ENCODE results near the gene RABGAP1L.

Gene RABGAP1L

GRCh38 chr1:174898102-174898797 is 738.9 kb downstream of the RABGAP1L start:
- Histone ChIP-seq H3K9ac (no peak overlapping the region), H3K27ac (no peak overlapping the region), H3K27me3 (no peaks in the 10 kb centered on the region), H3K4me3 (no peak overlapping the region), H3K36me3 (peaks cover 31% of the 10 kb centered on the region), H3K4me2 (no peak overlapping the region), H3K9me3 (peaks cover 29% of the 10 kb centered on the region), H4K20me1 (no peaks in the 10 kb centered on the region), H3K4me1 (no peaks in the 10 kb centered on the region)
- no peak for TF ChIP-seq Cebpa-rat (IDR thresholded peaks at IDR 0.05)

GRCh38 chr1:174900317-174900716 is 741.0 kb downstream of the RABGAP1L start:
- no peak overlapping the region for H3K9ac ChIP-seq
- no peaks in the 10 kb centered on the region for H3K27me3 ChIP-seq
- no peak for TF ChIP-seq Cebpa-rat (IDR thresholded peaks at IDR 0.05)
- no peak overlapping the region for H3K4me3 ChIP-seq
- H3K27ac ChIP-seq, result no peak overlapping the region
- H3K4me2 ChIP-seq, result no peak overlapping the region
- no peaks in the 10 kb centered on the region for H4K20me1 ChIP-seq
- H3K9me3 ChIP-seq, result peaks cover 43% of the 10 kb centered on the region
- H3K4me1 ChIP-seq, result no peaks in the 10 kb centered on the region
- H3K36me3 ChIP-seq, result peaks cover 42% of the 10 kb centered on the region

- H3K36me3 ChIP-seq, result peaks cover 50% of the 10 kb centered on the region
- no peak overlapping the region for H3K4me3 ChIP-seq
- H3K27me3 ChIP-seq, result no peaks in the 10 kb centered on the region
- no peak overlapping the region for H3K27ac ChIP-seq
- H3K4me2 ChIP-seq, result no peak overlapping the region
- no peaks in the 10 kb centered on the region for H4K20me1 ChIP-seq
- H3K9ac ChIP-seq, result no peak overlapping the region
- peaks cover 64% of the 10 kb centered on the region for H3K9me3 ChIP-seq
- H3K4me1 ChIP-seq, result no peaks in the 10 kb centered on the region
- 0 out of 2 replicates have a peak, but pooled peaks have one; percentile 11 for TF ChIP-seq Cebpa-rat (IDR thresholded peaks at IDR 0.05)
Observed at GRCh38 chr1:174902531-174903099, 743.3 kb downstream of the RABGAP1L start.

GRCh38 chr1:174911606-174912005 is 752.3 kb downstream of the RABGAP1L start:
- no peak overlapping the region for H3K27ac ChIP-seq
- no peaks in the 10 kb centered on the region for H4K20me1 ChIP-seq
- no peak overlapping the region for H3K9ac ChIP-seq
- no peaks in the 10 kb centered on the region for H3K36me3 ChIP-seq
- no peaks in the 10 kb centered on the region for H3K4me1 ChIP-seq
- H3K9me3 ChIP-seq, result peaks cover 14% of the 10 kb centered on the region
- H3K4me3 ChIP-seq, result no peak overlapping the region
- no peak overlapping the region for H3K4me2 ChIP-seq
- H3K27me3 ChIP-seq, result no peaks in the 10 kb centered on the region
- TF ChIP-seq Cebpa-rat (IDR thresholded peaks at IDR 0.05), result no peak

- H3K27me3 ChIP-seq, result no peaks in the 10 kb centered on the region
- H3K9ac ChIP-seq, result no peak overlapping the region
- H3K27ac ChIP-seq, result no peak overlapping the region
- H4K20me1 ChIP-seq, result no peaks in the 10 kb centered on the region
- TF ChIP-seq Cebpa-rat (IDR thresholded peaks at IDR 0.05), result no peak
- H3K9me3 ChIP-seq, result peaks cover 9% of the 10 kb centered on the region
- H3K36me3 ChIP-seq, result no peaks in the 10 kb centered on the region
- no peak overlapping the region for H3K4me3 ChIP-seq
- no peak overlapping the region for H3K4me2 ChIP-seq
- H3K4me1 ChIP-seq, result no peaks in the 10 kb centered on the region
Observed at GRCh38 chr1:174912264-174912663, 752.9 kb downstream of the RABGAP1L start.

- Histone ChIP-seq H3K9ac (no peak overlapping the region), H3K27ac (no peak overlapping the region), H3K36me3 (no peaks in the 10 kb centered on the region), H3K4me3 (no peak overlapping the region), H3K27me3 (no peaks in the 10 kb centered on the region), H3K4me2 (no peak overlapping the region), H4K20me1 (no peaks in the 10 kb centered on the region), H3K4me1 (no peaks in the 10 kb centered on the region), H3K9me3 (no peaks in the 10 kb centered on the region)
- no peak for TF ChIP-seq Cebpa-rat (IDR thresholded peaks at IDR 0.05)
Observed at GRCh38 chr1:174913225-174913903, 754.0 kb downstream of the RABGAP1L start.

- H3K9me3 ChIP-seq, result peaks cover 11% of the 10 kb centered on the region
- H3K4me1 ChIP-seq, result no peaks in the 10 kb centered on the region
- H3K36me3 ChIP-seq, result peaks cover 3% of the 10 kb centered on the region; the same call in 1 of the 2 replicates
- H4K20me1 ChIP-seq, result no peaks in the 10 kb centered on the region
- no peaks in the 10 kb centered on the region for H3K27me3 ChIP-seq
- H3K9ac ChIP-seq, result no peak overlapping the region
- no peak overlapping the region for H3K4me2 ChIP-seq
- H3K4me3 ChIP-seq, result no peak overlapping the region
- no peak overlapping the region for H3K27ac ChIP-seq
- no peak for TF ChIP-seq Cebpa-rat (IDR thresholded peaks at IDR 0.05)
Observed at GRCh38 chr1:174914991-174915390, 755.7 kb downstream of the RABGAP1L start.

- no peaks in the 10 kb centered on the region for H4K20me1 ChIP-seq
- no peak overlapping the region for H3K4me3 ChIP-seq
- H3K27me3 ChIP-seq, result no peaks in the 10 kb centered on the region
- TF ChIP-seq Cebpa-rat (IDR thresholded peaks at IDR 0.05), result no peak
- no peak overlapping the region for H3K9ac ChIP-seq
- H3K9me3 ChIP-seq, result peaks cover 21% of the 10 kb centered on the region
- H3K27ac ChIP-seq, result no peak overlapping the region
- H3K4me1 ChIP-seq, result no peaks in the 10 kb centered on the region
- H3K4me2 ChIP-seq, result no peak overlapping the region
- peaks cover 14% of the 10 kb centered on the region; the same call in 1 of the 2 replicates for H3K36me3 ChIP-seq
Observed at GRCh38 chr1:174916846-174917245, 757.5 kb downstream of the RABGAP1L start.

- TF ChIP-seq Cebpa-rat (IDR thresholded peaks at IDR 0.05), result no peak
- no peak overlapping the region for H3K4me3 ChIP-seq
- H3K9ac ChIP-seq, result no peak overlapping the region
- H3K4me1 ChIP-seq, result no peaks in the 10 kb centered on the region
- no peak overlapping the region for H3K4me2 ChIP-seq
- no peak overlapping the region for H3K27ac ChIP-seq
- no peaks in the 10 kb centered on the region for H4K20me1 ChIP-seq
- no peaks in the 10 kb centered on the region for H3K27me3 ChIP-seq
- peaks cover 21% of the 10 kb centered on the region for H3K9me3 ChIP-seq
- peaks cover 14% of the 10 kb centered on the region; the same call in 1 of the 2 replicates for H3K36me3 ChIP-seq
Observed at GRCh38 chr1:174920093-174920492, 760.8 kb downstream of the RABGAP1L start.

GRCh38 chr1:174922121-174922520 is 762.8 kb downstream of the RABGAP1L start:
- Histone ChIP-seq H3K27ac (no peak overlapping the region), H3K36me3 (peaks cover 14% of the 10 kb centered on the region; the same call in 1 of the 2 replicates), H3K4me2 (no peak overlapping the region), H3K4me3 (no peak overlapping the region), H3K9me3 (peaks cover 21% of the 10 kb centered on the region), H3K4me1 (no peaks in the 10 kb centered on the region), H3K9ac (no peak overlapping the region), H4K20me1 (no peaks in the 10 kb centered on the region), H3K27me3 (no peaks in the 10 kb centered on the region)
- TF ChIP-seq Cebpa-rat (IDR thresholded peaks at IDR 0.05), result no peak
